AG04450 (cell line): ENCODE results near the gene GFAP. TPM values are rescaled to one million over a fixed set of nuclear protein-coding genes. Genes with fewer than 3 reads are reported as not detected.

ENCODE experiments used
- CTCF ChIA-PET: fragments of 300-600, 350-600 bp; formaldehyde crosslinking; extraction: SDS; loops from one replicate; lab custom pipeline; 2022; ENCODE audit warnings: antibody characterized with exemption, inconsistent platforms; lab: Charles Lee
- POLR2A ChIA-PET: fragments of 350-600 bp; formaldehyde crosslinking; extraction: SDS; loops from one replicate; lab custom pipeline; 2021; ENCODE audit warnings: antibody characterized with exemption, inconsistent platforms; lab: Yijun Ruan, JAX
- DNase-seq: peaks from one replicate; pipeline ENCODE4 v3.0.0-alpha.2; 2011; ENCODE audit warnings: low read depth, low spot score
- H3K27ac ChIP-seq: one replicate; pipeline ENCODE4 v1.5.1; 2012; ENCODE audit warnings: low read depth, low read length, control low read depth
- H3K27me3 ChIP-seq: one replicate; pipeline ENCODE4 v1.6.0; 2012; ENCODE audit warnings: low read length; ENCODE audit not compliant: control insufficient read depth, insufficient read depth
- H3K4me3 ChIP-seq: 2 replicates; pipeline ENCODE4 v1.5.1; 2011; ENCODE audit warnings: mild to moderate bottlenecking, low read depth, low read length, control low read depth
- H3K9me3 ChIP-seq: 2 replicates; pipeline ENCODE4 v1.5.1; 2012; ENCODE audit warnings: low read length; ENCODE audit not compliant: control insufficient read depth, insufficient read depth
- CTCF ChIP-seq: IDR thresholded peaks from 2 replicates; pipeline ENCODE4 v1.5.1; 2011; ENCODE audit warnings: low read depth, low read length, control low read depth, inconsistent platforms
- polyA plus RNA-seq: library from polyadenylated mRNA; depleted of rRNA; stranded (reverse); fragments of >200 nt; gene quantifications from 2 replicates; pipeline ENCODE4 v1.2.3, GENCODE V29; 2011

The GFAP gene
- polyA plus RNA-seq, 1 experiment = 0.40 TPM

GRCh38 chr17:44878627-44879221, 36.6 kb downstream of the GFAP start:
- H3K4me3 ChIP-seq = no peak overlapping the region
- CTCF ChIA-PET = interaction anchor here (0.6 to 3.7 kb wide), 26 partner anchors 9 to 323 kb away, joined by 3 to 62 read pairs (median 3); partner anchors contain the start of genes ACBD4 and EFTUD2
- POLR2A ChIA-PET = interaction anchor here (0.5 kb wide), 1 partner anchor 194 kb away, joined by 3 read pairs; no protein-coding TSS in a partner anchor
- no peak for DNase-seq
- H3K27ac ChIP-seq = no peak overlapping the region
- no peaks in the 10 kb centered on the region for H3K9me3 ChIP-seq
- TF ChIP-seq CTCF = peak; percentile 70
- no peaks in the 10 kb centered on the region for H3K27me3 ChIP-seq

GRCh38 chr17:44877121-44877520, 38.2 kb downstream of the GFAP start:
- H3K27ac ChIP-seq = no peak overlapping the region
- no peak for TF ChIP-seq CTCF
- H3K9me3 ChIP-seq = no peaks in the 10 kb centered on the region
- DNase-seq = no peak
- POLR2A ChIA-PET = no interaction called here
- H3K4me3 ChIP-seq = no peak overlapping the region
- CTCF ChIA-PET = interaction anchor here (0.8 to 3.7 kb wide), 5 partner anchors 10 to 258 kb away, joined by 3 to 62 read pairs (median 27); partner anchors contain the start of gene ACBD4
- H3K27me3 ChIP-seq = no peaks in the 10 kb centered on the region

- POLR2A ChIA-PET = no interaction called here
Measured at GRCh38 chr17:44875761-44876160, 39.5 kb downstream of the GFAP start.

GRCh38 chr17:44872131-44872768, 43.0 kb downstream of the GFAP start:
- DNase-seq = no peak
- Histone ChIP-seq H3K27ac (no peak overlapping the region), H3K9me3 (no peaks in the 10 kb centered on the region), H3K4me3 (no peak overlapping the region), H3K27me3 (no peaks in the 10 kb centered on the region)
- no peak for TF ChIP-seq CTCF
- ChIA-PET CTCF (no interaction called here), POLR2A (no interaction called here)

More at GRCh38 chr17:44875761-44876160, 39.5 kb downstream of the GFAP start:
- CTCF ChIA-PET = interaction anchor here (3.4 kb wide), 1 partner anchor 11 kb away, joined by 11 read pairs; no protein-coding TSS in a partner anchor
- Histone ChIP-seq H3K27ac (no peak overlapping the region), H3K4me3 (no peak overlapping the region), H3K27me3 (no peaks in the 10 kb centered on the region), H3K9me3 (no peaks in the 10 kb centered on the region)
- DNase-seq = no peak
- no peak for TF ChIP-seq CTCF

GRCh38 chr17:44871556-44871955, 43.7 kb downstream of the GFAP start:
- H3K27me3 ChIP-seq = no peaks in the 10 kb centered on the region
- no peak overlapping the region for H3K4me3 ChIP-seq
- CTCF ChIA-PET = no interaction called here
- DNase-seq = no peak
- no peaks in the 10 kb centered on the region for H3K9me3 ChIP-seq
- TF ChIP-seq CTCF = no peak
- no peak overlapping the region for H3K27ac ChIP-seq
- POLR2A ChIA-PET = no interaction called here
